Measurements from ENCODE around the gene IL25. TPM values are rescaled to one million over a fixed set of nuclear protein-coding genes. Genes with fewer than 3 reads are reported as not detected.

IL25 gene
- total and polyA plus RNA-seq, 10 of the 15 experiments (the other 5 are each of a cell fraction or from before 2014, with no cell fraction given) = not detected

- in situ Hi-C loops (cut with MboI) = no loop called here
- TF ChIP-seq PAX8 (IDR thresholded peaks at IDR 0.05) (no peak), NFIC (IDR thresholded peaks at IDR 0.05; ENCODE audit: low read depth, low read length) (no peak), SUZ12 (IDR thresholded peaks at IDR 0.05; ENCODE audit: unreplicated experiment) (no peak), NRF1 (conservative IDR thresholded peaks at IDR 0.05; ENCODE audit: low read depth, low read length) (no peak), BMI1 (IDR thresholded peaks at IDR 0.05; ENCODE audit: borderline replicate concordance) (no peak), FOXM1 (IDR thresholded peaks at IDR 0.05; ENCODE audit: low read depth, low read length) (no peak), BACH1 (IDR thresholded peaks at IDR 0.05; ENCODE audit: borderline replicate concordance) (no peak), LARP7 (IDR thresholded peaks at IDR 0.05) (no peak), RFX5 (IDR thresholded peaks at IDR 0.05; ENCODE audit: low read depth, low read length) (no peak), ZNF592 (IDR thresholded peaks at IDR 0.05) (no peak), CBX5 (IDR thresholded peaks at IDR 0.05; ENCODE audit: low read depth) (no peak), ZBED1 (IDR thresholded peaks at IDR 0.05; ENCODE audit: borderline replicate concordance) (no peak), RELB (IDR thresholded peaks at IDR 0.05; ENCODE audit: low read depth) (no peak), MYC (IDR thresholded peaks at IDR 0.05; ENCODE audit: insufficient read depth, insufficient read length, insufficient replicate concordance, low read length, severe bottlenecking) (no peak), TCF3 (IDR thresholded peaks at IDR 0.05; ENCODE audit: borderline replicate concordance, insufficient read depth, low read depth, low read length) (no peak), IKZF1 (conservative IDR thresholded peaks at IDR 0.05) (no peak), SKIL (IDR thresholded peaks at IDR 0.05; ENCODE audit: low read depth, poor library complexity, severe bottlenecking) (no peak)
Observed at GRCh38 chr14:23375527-23376251, 3.1 kb downstream of the IL25 start.

More at GRCh38 chr14:23375527-23376251, 3.1 kb downstream of the IL25 start:
- ChIA-PET SMC1A (ENCODE audit: uncharacterized antibody, unreplicated experiment) (no interaction called here), POLR2A (no interaction called here), RAD21 (ENCODE audit: unreplicated experiment) (no interaction called here), CTCF (interaction anchor here (2.4 to 5.7 kb wide), 2 partner anchors 110 to 255 kb away, joined by 6 to 52 read pairs; no protein-coding TSS in a partner anchor)
- H3K4me3 ChIP-seq = no peak overlapping the region
- WGBS (ENCODE audit: insufficient coverage, insufficient replicate concordance, low lambda C conversion rate, missing lambda C conversion rate) = 60% methylated on average over 21 of the region's 21 CpGs
- no peaks in the 10 kb centered on the region for H3K79me2 ChIP-seq (ENCODE audit: control insufficient read depth, insufficient read depth, low read length)
- H3K9ac ChIP-seq (ENCODE audit: control insufficient read depth, insufficient read depth, low read length) = no peak overlapping the region
- DNase-seq (ENCODE audit: low read depth, low spot score) = no peak
- intact Hi-C loops (cut with micrococcal nuclease; ENCODE audit: unreplicated experiment) = no loop called here
- no peak overlapping the region for H3K4me2 ChIP-seq (ENCODE audit: control insufficient read depth, insufficient read depth)
- no peak overlapping the region for H2AFZ ChIP-seq (ENCODE audit: control insufficient read depth, low read depth, low read length)
- H3K4me1 ChIP-seq (ENCODE audit: control insufficient read depth, insufficient read depth, low read length) = no peaks in the 10 kb centered on the region
- no peak overlapping the region for H3K27ac ChIP-seq (ENCODE audit: control insufficient read depth, insufficient read depth)
- H3K36me3 ChIP-seq (ENCODE audit: control insufficient read depth in 2 of 2, insufficient read depth in 2 of 2, low read length in 1 of 2) = no peaks in the 10 kb centered on the region
- H3K27me3 ChIP-seq (replicated peaks in 1 of 2; ENCODE audit: control insufficient read depth in 2 of 2, insufficient read depth in 2 of 2, low read length in 1 of 2) = no peaks in the 10 kb centered on the region; a peak in 1 of 4 replicates
- no peak for ATAC-seq
- no peaks in the 10 kb centered on the region for H3K9me3 ChIP-seq (replicated peaks; ENCODE audit: control insufficient read depth, insufficient read depth, low read length)
- BruUV-seq (replicated peaks) = no TSS peak
- FAIRE-seq = no peak
- no peaks in the 10 kb centered on the region for H4K20me1 ChIP-seq (ENCODE audit: control insufficient read depth, insufficient read depth)

Data from GM12878 (cell line).